BLaER1 (cell line): Measurements from ENCODE around the gene TSC2.
A peak's percentile ranks its signal among the peaks of the same experiment; 100 is the strongest.

Experiments
- H3K27ac ChIP-seq: shearing (Covaris generic); formaldehyde crosslinking; 2 replicates; pipeline ENCODE4 v1.8.1; 2022
- H3K27me3 ChIP-seq: shearing (Covaris generic); formaldehyde crosslinking; 2 replicates; pipeline ENCODE4 v1.8.1; 2022
- H3K36me3 ChIP-seq: shearing (Covaris generic); formaldehyde crosslinking; 2 replicates; pipeline ENCODE4 v1.8.1; 2022
- H3K4me1 ChIP-seq: shearing (Covaris generic); formaldehyde crosslinking; 2 replicates; pipeline ENCODE4 v1.8.1; 2022
- H3K4me2 ChIP-seq: shearing (Covaris generic); formaldehyde crosslinking; 2 replicates; pipeline ENCODE4 v1.8.1; 2022
- H3K4me3 ChIP-seq: shearing (Covaris generic); formaldehyde crosslinking; 2 replicates; pipeline ENCODE4 v1.8.1; 2022
- H3K9ac ChIP-seq: shearing (Covaris generic); formaldehyde crosslinking; 2 replicates; pipeline ENCODE4 v1.8.1; 2022
- H3K9me3 ChIP-seq: shearing (Covaris generic); formaldehyde crosslinking; 2 replicates; pipeline ENCODE4 v1.8.1; 2022
- H4K20me1 ChIP-seq: shearing (Covaris generic); formaldehyde crosslinking; 2 replicates; pipeline ENCODE4 v1.8.1; 2022
- Cebpa-rat ChIP-seq: shearing (Covaris generic); IDR thresholded peaks from 2 replicates; pipeline ENCODE4 v1.8.1; 2022

TSC2 gene

DNA sequence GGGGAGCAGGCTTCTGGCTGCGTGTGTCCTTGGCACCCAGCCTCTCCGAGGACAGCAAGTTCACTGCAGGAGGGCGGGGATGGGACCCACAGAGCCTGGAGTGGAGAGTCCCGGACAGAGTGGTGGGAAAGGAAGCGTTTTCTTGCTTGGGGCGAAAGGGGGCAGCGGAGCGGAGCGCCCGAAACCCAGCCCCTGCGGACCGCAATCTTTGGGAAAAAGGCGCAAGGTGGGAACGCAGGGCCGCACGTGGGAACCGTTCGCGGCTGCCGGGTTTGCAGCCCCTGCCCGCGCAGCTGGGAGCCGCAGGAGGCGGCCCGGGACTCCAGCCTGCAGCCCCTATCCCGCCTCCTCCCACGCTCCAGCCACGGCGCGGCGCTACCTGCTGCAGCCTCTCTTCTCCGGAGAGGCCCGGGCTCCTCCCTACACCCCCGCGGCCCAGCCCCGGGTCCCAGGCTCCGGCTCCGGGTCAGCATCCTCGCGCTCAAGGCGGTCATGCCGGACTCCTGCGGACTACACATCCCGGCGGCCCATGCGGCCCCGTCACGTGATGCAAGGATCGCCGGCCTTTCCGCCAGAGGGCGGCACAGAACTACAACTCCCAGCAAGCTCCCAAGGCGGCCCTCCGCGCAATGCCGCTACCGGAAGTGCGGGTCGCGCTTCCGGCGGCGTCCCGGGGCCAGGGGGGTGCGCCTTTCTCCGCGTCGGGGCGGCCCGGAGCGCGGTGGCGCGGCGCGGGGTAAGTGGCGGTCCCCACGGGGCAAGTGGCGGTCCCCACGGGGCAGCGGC, at the start of gene TSC2, which contains the start of gene NTHL1:
TSS of gene TSC2 (plus strand) at position 656 of the 786 bp plus-strand sequence. CDS start 631 bp downstream, outside the sequence.
TSS of gene NTHL1 (minus strand) at position 505 of the 786 bp plus-strand sequence. CDS start at position 494, 11 bp downstream.
- Histone ChIP-seq H3K9ac (peak within 1 kb of the TSS; percentile 81), H3K9me3 (no peaks in the 10 kb centered on the region), H3K4me3 (peak within 1 kb of the TSS; percentile 86), H3K36me3 (peaks cover 34% of the 10 kb centered on the region), H4K20me1 (0 out of 2 replicates have a peak, but pooled peaks cover 12% of the 10 kb centered on the region), H3K4me2 (peak within 1 kb of the TSS; percentile 99), H3K4me1 (peaks cover 55% of the 10 kb centered on the region), H3K27ac (peak within 1 kb of the TSS; percentile 68), H3K27me3 (no peaks in the 10 kb centered on the region)
- no peak for TF ChIP-seq Cebpa-rat

DNA sequence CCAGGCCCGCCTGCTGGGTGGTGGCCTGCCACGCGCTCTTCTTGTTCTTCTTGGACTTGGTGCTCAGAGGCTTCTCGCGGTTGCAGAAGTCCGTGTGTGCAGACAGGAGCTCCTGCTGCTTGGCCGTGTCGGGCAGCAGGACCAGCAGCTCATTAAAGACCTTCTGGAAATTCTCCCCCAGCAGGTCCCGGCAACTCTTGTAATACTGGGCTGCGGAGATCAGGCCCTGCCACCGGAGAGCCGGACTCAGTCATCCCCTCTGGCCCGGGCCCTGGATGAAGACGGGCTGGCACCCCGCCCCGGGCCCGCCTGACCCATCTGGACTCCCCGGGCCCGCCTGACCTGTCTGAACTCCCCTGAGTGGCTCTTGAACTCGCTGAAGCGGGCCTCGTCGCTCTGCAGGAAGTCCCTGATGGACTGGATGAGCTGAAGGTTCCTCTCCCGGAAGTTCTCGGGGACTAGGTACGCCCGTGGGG, 49.4 kb upstream of the TSC2 start:
- Histone ChIP-seq H3K27me3 (no peaks in the 10 kb centered on the region), H3K9ac (no peak overlapping the region), H3K4me2 (no peak overlapping the region), H3K4me3 (no peak overlapping the region), H4K20me1 (peaks cover 54% of the 10 kb centered on the region), H3K36me3 (peaks cover 83% of the 10 kb centered on the region), H3K27ac (no peak overlapping the region), H3K9me3 (no peaks in the 10 kb centered on the region), H3K4me1 (peaks cover 14% of the 10 kb centered on the region)
- TF ChIP-seq Cebpa-rat = no peak

DNA sequence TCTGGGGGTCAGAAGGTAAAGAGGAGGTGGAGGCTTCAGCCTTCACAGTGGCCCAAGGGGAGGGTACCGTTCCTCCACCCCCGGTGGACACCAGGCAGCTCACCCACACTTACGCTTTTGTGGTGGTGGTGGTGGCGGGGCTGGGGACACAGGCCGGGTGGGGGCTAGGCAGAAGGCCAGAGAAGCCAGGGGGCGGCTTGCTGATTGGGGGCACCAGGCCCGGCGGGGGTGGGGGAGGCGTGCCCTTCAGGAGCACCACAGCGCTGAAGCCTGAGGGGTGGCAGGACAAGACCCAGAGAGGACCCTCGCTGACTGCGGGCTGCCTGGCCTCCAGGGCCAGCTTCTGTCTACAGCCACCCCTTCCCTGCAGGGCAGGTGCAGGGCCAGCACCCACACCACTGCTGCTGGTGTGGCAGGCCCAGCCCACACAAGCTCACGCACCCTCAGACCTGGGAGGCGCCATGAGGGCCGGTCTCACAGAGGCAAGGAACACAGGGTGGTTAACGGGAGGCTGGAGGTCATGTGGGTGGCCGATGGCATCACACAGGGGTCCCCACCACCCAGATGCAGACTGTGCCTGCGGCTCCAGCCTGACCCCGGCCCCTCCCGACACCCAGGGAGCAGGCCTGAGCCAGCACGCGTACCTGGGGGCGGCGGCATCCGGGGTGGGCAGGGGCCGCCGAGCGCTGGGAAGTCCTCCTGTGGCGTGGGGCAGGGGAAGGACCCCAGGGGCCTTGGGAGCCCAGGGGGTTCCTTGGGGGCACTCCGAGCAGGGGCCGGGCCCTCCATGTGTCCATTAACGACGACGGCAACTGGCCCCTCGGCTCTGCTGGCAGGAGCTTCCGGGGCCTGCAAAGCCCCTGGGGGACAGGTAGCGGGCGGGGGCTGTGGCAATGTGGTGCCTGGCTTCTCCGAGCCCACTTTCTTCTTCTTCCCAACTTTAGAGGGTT, 48.7 kb upstream of the TSC2 start:
- no peak for TF ChIP-seq Cebpa-rat
- no peaks in the 10 kb centered on the region for H3K9me3 ChIP-seq
- no peaks in the 10 kb centered on the region for H3K27me3 ChIP-seq
- peaks cover 61% of the 10 kb centered on the region for H4K20me1 ChIP-seq
- H3K4me3 ChIP-seq = no peak overlapping the region
- H3K4me2 ChIP-seq = no peak overlapping the region
- no peak overlapping the region for H3K9ac ChIP-seq
- H3K4me1 ChIP-seq = peaks cover 14% of the 10 kb centered on the region
- peaks cover 86% of the 10 kb centered on the region for H3K36me3 ChIP-seq
- no peak overlapping the region for H3K27ac ChIP-seq

DNA sequence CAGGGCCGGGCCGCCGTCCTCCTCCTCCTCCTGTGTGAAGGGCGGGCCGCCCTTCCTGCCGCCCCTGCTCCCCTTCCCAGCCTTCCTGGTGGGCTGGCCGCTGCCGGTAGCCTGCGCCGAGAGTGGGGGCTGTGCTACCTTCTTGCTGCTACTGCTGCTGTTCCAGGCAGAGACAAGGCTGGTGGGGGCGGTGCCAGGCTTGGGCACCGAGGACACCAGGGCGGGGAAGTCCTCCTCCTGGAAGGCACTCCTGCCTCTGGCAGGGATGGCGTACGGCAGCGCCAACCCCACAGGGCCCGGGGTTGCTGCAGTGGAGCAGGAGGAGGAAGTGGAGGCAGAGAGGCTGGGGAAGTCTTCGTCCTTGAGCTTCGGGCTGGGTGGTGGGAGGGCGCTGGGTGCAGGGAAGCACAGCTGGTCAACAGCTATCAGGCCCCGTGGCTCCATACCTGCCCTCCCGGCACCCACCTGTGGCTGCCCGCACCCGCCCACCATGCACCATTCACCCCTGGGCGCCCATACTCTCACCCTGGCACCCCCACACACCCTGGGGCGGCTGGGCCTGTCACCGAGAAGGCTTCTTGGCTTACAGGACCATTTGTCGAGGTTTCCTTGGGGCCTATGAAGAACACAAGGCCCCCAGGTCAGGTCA, 47.8 kb upstream of the TSC2 start:
- peaks cover 70% of the 10 kb centered on the region for H4K20me1 ChIP-seq

DNA sequence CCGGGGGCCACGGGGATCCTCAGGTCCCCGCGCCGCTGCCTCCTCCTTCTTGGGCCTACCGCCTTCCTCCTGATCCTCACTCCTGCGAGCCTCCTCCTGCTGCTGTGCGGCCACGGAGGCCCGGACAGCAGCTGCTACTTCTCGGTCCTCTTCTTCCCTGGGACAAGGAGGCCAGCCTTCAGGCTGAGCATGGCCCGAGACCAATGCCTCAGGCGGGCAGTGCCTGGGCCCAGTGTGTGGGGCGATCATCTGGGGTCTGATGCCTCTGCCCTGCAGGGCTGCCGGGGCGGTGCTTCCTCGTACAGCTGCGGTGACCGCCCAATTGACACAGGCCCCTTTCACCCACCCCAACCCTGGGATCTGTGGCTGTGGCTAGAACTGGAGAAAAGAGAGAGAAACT, 46.8 kb upstream of the TSC2 start:
- Histone ChIP-seq H3K4me3 (no peak overlapping the region), H3K4me2 (no peak overlapping the region), H3K4me1 (peaks cover 29% of the 10 kb centered on the region), H4K20me1 (peaks cover 80% of the 10 kb centered on the region), H3K9ac (no peak overlapping the region), H3K27ac (no peak overlapping the region), H3K36me3 (peaks cover 85% of the 10 kb centered on the region), H3K9me3 (no peaks in the 10 kb centered on the region), H3K27me3 (no peaks in the 10 kb centered on the region)
- no peak for TF ChIP-seq Cebpa-rat

More for the DNA sequence above, 47.8 kb upstream of the TSC2 start:
- Histone ChIP-seq H3K27ac (no peak overlapping the region), H3K4me1 (peaks cover 18% of the 10 kb centered on the region), H3K27me3 (no peaks in the 10 kb centered on the region), H3K4me2 (no peak overlapping the region), H3K9ac (no peak overlapping the region), H3K4me3 (no peak overlapping the region), H3K9me3 (no peaks in the 10 kb centered on the region), H3K36me3 (peaks cover 94% of the 10 kb centered on the region)
- TF ChIP-seq Cebpa-rat = no peak

DNA sequence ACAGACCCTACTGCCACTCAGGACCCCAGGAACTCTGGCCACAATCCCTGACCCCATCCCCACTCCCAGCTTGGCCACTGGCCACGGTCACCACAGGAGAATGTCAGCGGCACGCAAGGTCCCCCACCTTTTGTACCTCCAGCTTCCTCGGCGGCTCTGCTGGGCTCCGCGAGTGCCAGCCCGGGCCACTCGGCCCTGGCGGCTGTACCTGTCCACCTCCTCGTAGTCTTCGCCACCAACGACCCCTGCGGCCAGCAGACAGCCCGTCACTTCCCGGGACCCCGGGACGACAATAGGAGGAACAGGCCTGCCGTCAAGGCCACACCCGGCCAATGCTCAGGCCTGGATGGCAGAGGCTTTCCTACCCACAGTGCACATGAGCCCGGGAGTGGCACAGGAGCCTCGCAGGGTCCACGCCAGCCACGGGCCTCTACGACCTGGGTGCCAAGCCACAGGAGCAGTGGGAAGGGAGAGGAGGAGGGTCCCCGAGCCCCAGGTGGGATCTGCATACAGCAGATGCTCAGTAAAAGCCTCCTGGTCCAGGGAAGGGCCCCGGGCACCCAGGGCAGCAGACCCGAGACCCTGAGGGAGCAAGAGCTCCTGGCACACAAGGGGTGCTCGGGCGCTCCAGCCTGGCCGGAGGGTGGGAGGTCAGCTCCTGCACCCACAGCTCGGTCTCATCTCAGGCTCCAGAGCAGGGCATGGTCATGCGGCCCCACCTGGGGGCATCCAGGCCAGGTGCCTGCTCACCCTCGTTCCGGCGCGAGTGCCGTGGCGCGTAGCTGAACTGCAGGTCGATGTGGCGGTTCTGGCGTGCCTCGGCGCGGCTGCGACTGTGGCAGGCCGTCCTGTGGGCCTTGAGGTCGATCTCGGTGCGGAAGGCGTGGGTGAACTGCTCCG, 46.1 kb upstream of the TSC2 start:
- Histone ChIP-seq H3K9ac (no peak overlapping the region), H4K20me1 (peaks cover 87% of the 10 kb centered on the region), H3K27ac (no peak overlapping the region), H3K4me3 (no peak overlapping the region), H3K9me3 (no peaks in the 10 kb centered on the region), H3K4me2 (no peak overlapping the region), H3K4me1 (peaks cover 35% of the 10 kb centered on the region), H3K36me3 (peaks cover 78% of the 10 kb centered on the region), H3K27me3 (no peaks in the 10 kb centered on the region)
- no peak for TF ChIP-seq Cebpa-rat

DNA sequence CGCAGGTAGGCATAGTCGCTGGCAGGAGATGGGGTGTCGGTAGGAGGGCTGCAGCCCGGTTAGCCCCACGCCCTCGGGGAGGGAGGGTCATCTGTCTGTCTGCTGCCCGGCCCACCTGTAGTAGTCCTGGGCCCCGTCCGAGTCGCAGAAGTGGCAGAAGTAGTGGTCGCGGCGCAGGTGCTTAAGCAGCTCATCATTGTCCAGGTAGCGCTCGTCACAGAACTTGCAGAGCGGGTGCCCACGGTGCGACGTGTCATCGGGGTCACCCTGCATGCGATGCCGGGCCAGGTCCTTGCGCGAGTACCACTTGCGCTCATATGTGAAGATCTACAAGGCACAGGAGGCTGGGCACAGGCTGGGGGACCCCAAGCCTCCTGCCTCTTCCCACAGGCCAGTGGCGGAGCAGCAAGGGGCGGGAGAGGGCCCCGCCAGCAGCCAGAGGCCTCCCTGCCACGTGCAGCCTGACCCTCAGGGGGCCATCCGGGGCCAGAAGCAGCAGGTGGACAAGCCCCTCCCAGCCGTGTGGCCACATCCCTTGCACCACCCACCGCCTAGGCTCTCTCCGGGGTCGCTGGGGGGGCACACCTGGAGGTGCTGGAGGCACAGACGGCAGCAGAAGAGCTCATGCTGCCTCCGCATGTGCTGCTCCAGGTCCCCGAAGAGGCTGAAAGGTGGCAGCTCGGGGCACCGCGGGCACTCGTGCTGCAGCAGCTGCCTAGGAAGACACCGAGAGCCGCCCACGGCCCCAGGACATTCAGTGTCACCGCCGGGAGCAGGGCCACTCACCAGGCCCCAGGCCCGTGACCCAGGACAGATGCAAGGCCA, 45.2 kb upstream of the TSC2 start:
- no peak overlapping the region for H3K4me2 ChIP-seq
- H3K4me3 ChIP-seq = no peak overlapping the region
- H3K9ac ChIP-seq = no peak overlapping the region
- H4K20me1 ChIP-seq = peaks cover 91% of the 10 kb centered on the region
- peaks cover 74% of the 10 kb centered on the region for H3K36me3 ChIP-seq
- no peak overlapping the region for H3K27ac ChIP-seq
- peaks cover 44% of the 10 kb centered on the region for H3K4me1 ChIP-seq
- TF ChIP-seq Cebpa-rat = no peak
- no peaks in the 10 kb centered on the region for H3K27me3 ChIP-seq
- no peaks in the 10 kb centered on the region for H3K9me3 ChIP-seq

DNA sequence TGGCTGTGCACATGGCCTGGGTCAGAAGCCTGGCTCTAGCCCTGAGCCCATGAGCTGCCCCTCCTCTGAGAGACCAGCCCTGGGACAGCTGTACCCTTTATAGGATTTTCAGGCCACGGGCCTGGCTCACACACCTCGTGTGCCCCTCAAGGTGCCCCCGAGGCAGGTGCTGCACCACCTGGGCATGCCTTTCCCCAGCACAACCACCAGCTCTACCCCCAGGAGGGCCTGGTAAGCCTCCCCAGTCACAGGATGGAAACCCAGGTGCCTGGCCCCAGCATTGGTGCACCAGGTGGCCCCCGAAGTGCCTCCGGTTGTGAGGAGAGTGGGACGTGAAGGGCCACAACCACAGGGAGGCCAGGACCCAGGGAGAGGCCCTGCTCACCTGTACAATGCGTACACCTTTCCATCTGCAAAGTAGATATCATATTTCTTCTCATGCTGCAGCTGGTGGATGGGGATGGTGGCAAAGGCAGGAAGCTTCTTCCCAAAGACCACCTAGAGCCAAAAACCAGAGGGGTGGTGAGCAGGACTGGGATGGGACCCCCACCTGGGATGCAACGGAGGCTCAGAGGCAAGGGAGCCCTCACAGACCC, 44.5 kb upstream of the TSC2 start:
- Histone ChIP-seq H4K20me1 (peaks cover 92% of the 10 kb centered on the region), H3K27me3 (no peaks in the 10 kb centered on the region), H3K36me3 (peaks cover 72% of the 10 kb centered on the region), H3K9ac (no peak overlapping the region), H3K4me2 (peak overlapping the region; percentile 97; the same call in 1 of the 2 replicates), H3K9me3 (no peaks in the 10 kb centered on the region), H3K27ac (no peak overlapping the region), H3K4me3 (no peak overlapping the region), H3K4me1 (peaks cover 52% of the 10 kb centered on the region)
- TF ChIP-seq Cebpa-rat = no peak
